ENCODE measurements around the gene NKRF. TPM values are rescaled to one million over a fixed set of nuclear protein-coding genes. Genes with fewer than 3 reads are reported as not detected.
"Not testable (repeated sequence)": the region's sequence is repeated elsewhere in the genome, so short reads cannot be mapped to it uniquely, and the experiment has no call there.

NKRF gene
- 10 to 100 TPM; 14.6 to 16.6 (median 15.8) TPM for polyA plus RNA-seq (ENCODE audit: insufficient read length in 4 of 4)

GRCh38 chrX:119606280-119607017 lies at the start of gene NKRF:
TSS of gene NKRF (minus strand) at chrX:119606424.
- DNase-seq (ENCODE audit: low read depth in 4 of 4, low spot score in 2 of 4), result peak; percentile 73 to 88 (median 79)

GRCh38 chrX:119655125-119655524 lies 48.9 kb upstream of the NKRF start:
- DNase-seq (ENCODE audit: low read depth in 4 of 4, low spot score in 2 of 4), result no peak

- no peak for DNase-seq (ENCODE audit: low read depth in 4 of 4, low spot score in 2 of 4)
These were observed 47.9 kb upstream of the NKRF start for GRCh38 chrX:119654112-119654531.

- DNase-seq (ENCODE audit: low read depth in 4 of 4, low spot score in 2 of 4), result no peak
These were observed 42.2 kb upstream of the NKRF start for GRCh38 chrX:119648421-119648775.

- no peak for DNase-seq (ENCODE audit: low read depth in 4 of 4, low spot score in 2 of 4)
These were observed 41.6 kb upstream of the NKRF start for GRCh38 chrX:119647552-119648420.

GRCh38 chrX:119647089-119647488 lies 40.9 kb upstream of the NKRF start:
- DNase-seq (ENCODE audit: low read depth in 4 of 4, low spot score in 2 of 4), result no peak

- no peak for DNase-seq (ENCODE audit: low read depth in 4 of 4, low spot score in 2 of 4)
These were observed 40.3 kb upstream of the NKRF start for GRCh38 chrX:119646515-119646914.

- DNase-seq (ENCODE audit: low read depth in 4 of 4, low spot score in 2 of 4), result no peak
These were observed 37.5 kb upstream of the NKRF start for GRCh38 chrX:119643696-119644095.

- no peak for DNase-seq (ENCODE audit: low read depth in 4 of 4, low spot score in 2 of 4)
These were observed 34.5 kb upstream of the NKRF start for GRCh38 chrX:119640731-119641170.

- DNase-seq (ENCODE audit: low read depth in 4 of 4, low spot score in 2 of 4), result no peak
These were observed 32.7 kb upstream of the NKRF start for GRCh38 chrX:119638725-119639471.

- DNase-seq (ENCODE audit: low read depth in 4 of 4, low spot score in 2 of 4), result not testable (repeated sequence)
These were observed 31.2 kb upstream of the NKRF start for GRCh38 chrX:119637421-119637820.

GRCh38 chrX:119636419-119636818 lies 30.2 kb upstream of the NKRF start:
- DNase-seq (ENCODE audit: low read depth in 4 of 4, low spot score in 2 of 4), result no peak

- DNase-seq (ENCODE audit: low read depth in 4 of 4, low spot score in 2 of 4), result no peak
These were observed 29.6 kb upstream of the NKRF start for GRCh38 chrX:119635799-119636198.

GRCh38 chrX:119635179-119635578 lies 29.0 kb upstream of the NKRF start:
- no peak for DNase-seq (ENCODE audit: low read depth in 4 of 4, low spot score in 2 of 4)

GRCh38 chrX:119625843-119626242 lies 19.6 kb upstream of the NKRF start:
- no peak for DNase-seq (ENCODE audit: low read depth in 4 of 4, low spot score in 2 of 4)

- DNase-seq (ENCODE audit: low read depth in 4 of 4, low spot score in 2 of 4), result no peak
These were observed 18.9 kb upstream of the NKRF start for GRCh38 chrX:119624951-119625668.

GRCh38 chrX:119624417-119624816 lies 18.2 kb upstream of the NKRF start:
- DNase-seq (ENCODE audit: low read depth in 4 of 4, low spot score in 2 of 4), result no peak

- peak in 3 of 4 donors; percentile 58 to 75 (median 61) for DNase-seq (ENCODE audit: low read depth in 4 of 4, low spot score in 2 of 4)
These were observed 16.4 kb upstream of the NKRF start for GRCh38 chrX:119622356-119623232.

- no peak for DNase-seq (ENCODE audit: low read depth in 4 of 4, low spot score in 2 of 4)
These were observed 12.2 kb upstream of the NKRF start for GRCh38 chrX:119618439-119618838.

All from left renal cortex interstitium (tissue), 4 donors.